Activated CD4-positive, CD25-positive, alpha-beta regulatory T cell (primary cell): Measurements from ENCODE around the gene NDUFAF3.

ENCODE experiments used
- DNase-seq, 4 experiments: peaks; one replicate each; lab custom pipeline; 2025; lab: John Stamatoyannopoulos, UW

Gene NDUFAF3

GRCh38 chr3:49021813-49022687 is at the start of gene NDUFAF3:
TSS of gene NDUFAF3 (plus strand) at chr3:49022121. CDS start at chr3:49022145, 24 bp downstream.
- DNase-seq: peak; percentile 84 to 87 (median 85)

DNA sequence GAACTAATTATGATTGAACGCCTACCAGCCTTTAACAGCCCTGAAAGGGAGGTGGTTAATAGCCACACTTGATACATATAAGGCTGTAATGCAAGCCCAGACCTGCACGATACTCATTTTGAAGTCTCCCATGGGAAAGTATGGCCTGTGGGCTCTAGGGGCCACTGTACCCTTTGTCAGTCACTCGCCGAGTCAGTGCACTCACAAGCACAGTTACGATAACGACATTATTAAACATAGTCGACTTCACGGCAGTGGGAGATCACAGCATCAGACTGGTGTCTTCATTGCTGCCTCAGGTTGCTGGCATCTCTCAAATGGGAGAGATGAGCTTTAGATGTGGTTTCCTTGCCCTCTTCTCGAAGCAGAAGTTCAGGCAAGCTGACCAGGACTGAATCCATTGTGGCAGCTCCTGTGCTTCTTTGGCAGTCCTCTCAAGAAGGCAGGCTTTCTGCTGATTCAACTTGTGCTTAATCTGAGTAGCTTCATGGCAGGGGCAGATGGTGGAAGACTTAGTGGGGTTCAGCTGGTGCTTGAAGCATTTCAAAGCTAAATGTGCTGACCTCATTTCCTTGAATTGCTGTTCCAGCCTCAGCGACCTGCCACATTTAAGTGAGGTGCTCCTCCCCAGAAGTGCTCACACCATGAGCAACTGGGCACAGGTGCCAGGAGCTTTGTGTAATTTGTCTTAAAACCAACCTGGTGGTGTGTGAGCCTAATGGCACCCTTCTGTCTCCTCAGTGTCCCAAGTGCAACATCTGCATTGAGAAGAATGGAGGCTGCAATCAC is 47.7 kb upstream of the NDUFAF3 start:
- no peak for DNase-seq

DNA sequence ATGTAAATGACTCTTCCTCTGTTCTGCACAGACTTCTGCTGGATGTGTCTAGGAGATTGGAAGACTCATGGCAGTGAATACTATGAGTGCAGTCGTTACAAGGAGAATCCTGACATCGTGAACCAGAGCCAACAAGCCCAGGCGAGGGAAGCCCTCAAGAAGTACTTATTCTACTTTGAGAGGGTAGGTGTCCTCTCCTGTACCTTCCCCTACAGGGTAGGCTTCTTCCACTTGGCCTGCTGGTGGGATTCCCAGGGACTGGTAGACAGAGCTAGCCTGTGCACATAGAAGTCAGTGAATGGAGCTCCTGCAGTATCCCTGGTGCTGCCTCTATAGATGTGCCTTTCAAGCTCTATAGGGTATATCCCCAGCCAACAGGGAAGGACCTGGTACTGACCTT is 42.5 kb upstream of the NDUFAF3 start:
- DNase-seq: no peak

DNA sequence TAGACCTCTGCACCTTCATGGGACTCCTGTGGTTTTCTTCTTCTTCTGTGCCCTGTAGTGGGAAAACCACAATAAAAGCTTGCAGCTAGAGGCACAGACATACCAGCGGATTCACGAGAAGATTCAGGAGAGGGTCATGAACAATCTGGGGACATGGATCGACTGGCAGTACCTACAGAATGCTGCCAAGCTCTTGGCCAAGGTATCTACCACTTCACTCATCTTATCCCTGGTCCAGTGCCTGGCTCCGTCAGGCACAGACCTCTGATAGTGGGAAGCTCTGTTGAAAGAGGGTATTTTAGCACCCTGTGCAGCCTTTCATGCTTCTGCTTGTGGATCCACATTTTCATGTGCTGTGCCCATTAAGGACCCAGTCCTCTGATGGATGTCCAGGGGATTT is 41.6 kb upstream of the NDUFAF3 start:
- DNase-seq: no peak

- no peak for DNase-seq
Observed at GRCh38 chr3:48982016-48982415, 39.9 kb upstream of the NDUFAF3 start.

GRCh38 chr3:48982686-48983085 is 39.2 kb upstream of the NDUFAF3 start:
- no peak for DNase-seq

DNA sequence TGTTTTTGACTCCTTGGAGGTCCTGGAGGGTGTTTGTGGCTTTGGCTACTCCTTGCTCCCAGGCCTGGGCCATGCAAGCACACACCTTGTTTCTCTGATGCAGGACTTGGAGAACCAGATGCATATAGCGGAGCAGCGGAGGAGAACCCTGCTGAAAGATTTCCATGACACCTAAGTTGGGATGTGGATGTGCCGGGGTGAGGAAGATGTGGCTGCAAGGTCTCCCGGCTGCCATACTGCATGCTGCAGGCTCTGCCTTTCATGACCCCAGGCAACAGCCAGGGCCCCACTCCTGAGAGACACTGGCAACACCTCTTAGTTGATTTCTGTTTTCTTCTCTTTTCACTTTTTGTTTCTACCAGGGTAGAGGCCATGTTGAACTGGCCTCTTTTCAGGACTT is 38.8 kb upstream of the NDUFAF3 start:
- no peak for DNase-seq

GRCh38 chr3:48984663-48985062 is 37.3 kb upstream of the NDUFAF3 start:
- DNase-seq: no peak

DNA sequence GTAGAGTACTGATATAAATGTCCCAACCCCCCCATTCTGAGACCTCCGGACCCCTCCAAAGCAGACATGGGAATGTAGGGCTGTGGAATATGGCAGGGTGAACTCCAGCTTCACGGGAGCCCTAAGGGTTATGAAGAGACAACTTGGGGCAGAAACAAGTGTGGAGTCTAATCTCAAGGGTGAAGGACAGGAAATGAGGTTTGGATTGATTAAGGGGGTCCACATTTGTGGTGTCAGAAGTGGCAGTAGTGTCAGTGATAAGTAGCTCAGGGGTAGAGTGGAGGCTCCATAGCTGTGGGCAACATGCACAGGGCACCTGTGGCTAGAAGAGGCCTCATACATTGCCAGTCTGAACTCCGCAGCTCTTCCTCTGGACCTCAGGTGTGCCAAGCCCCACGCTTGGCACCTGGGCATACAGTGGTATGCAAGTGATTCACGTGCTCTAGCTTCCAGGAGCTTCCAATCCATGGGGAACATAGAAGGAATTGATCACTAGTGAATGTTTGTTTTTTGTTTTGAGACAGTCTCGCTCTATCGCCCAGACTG is 36.0 kb upstream of the NDUFAF3 start:
- DNase-seq: no peak

DNA sequence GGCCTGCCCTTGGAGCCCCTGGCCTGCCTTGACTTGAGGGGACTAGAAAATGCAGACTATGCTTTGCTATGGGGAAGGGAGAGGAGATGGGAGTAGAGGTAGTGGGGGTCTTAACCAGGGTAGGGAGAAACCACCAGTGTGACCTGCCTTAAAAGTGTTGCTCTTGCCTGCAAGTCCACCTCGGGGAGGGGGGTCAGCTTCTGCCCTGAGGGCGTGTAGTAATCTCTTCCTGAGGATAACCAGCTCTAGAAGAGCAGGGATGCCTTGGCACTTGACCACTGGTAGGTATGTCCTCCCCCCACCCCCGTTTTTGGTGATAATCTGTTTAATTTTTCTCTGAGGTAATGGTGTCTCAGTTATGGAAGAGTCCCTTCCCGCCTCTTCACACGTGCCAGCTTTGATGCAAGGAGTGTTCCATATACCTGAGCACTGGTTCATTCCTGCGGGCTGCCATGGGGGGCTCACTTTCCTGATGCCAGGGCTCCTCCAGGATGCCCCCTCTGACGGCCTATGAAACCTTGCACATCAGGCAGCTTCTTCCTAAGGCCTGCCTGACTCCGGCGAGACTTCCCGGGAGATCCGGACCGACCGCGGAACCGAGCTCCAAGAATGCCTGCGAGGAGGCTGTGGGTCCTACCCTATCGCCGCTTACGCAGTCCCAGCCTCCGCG is 32.7 kb upstream of the NDUFAF3 start:
- no peak for DNase-seq

- peak; percentile 33 to 44 (median 41) for DNase-seq
Observed at GRCh38 chr3:48989796-48990635, 31.9 kb upstream of the NDUFAF3 start, which contains the start of gene P4HTM. TSS of gene P4HTM (plus strand) at chr3:48990241. CDS start at chr3:48990257, 16 bp downstream.

DNA sequence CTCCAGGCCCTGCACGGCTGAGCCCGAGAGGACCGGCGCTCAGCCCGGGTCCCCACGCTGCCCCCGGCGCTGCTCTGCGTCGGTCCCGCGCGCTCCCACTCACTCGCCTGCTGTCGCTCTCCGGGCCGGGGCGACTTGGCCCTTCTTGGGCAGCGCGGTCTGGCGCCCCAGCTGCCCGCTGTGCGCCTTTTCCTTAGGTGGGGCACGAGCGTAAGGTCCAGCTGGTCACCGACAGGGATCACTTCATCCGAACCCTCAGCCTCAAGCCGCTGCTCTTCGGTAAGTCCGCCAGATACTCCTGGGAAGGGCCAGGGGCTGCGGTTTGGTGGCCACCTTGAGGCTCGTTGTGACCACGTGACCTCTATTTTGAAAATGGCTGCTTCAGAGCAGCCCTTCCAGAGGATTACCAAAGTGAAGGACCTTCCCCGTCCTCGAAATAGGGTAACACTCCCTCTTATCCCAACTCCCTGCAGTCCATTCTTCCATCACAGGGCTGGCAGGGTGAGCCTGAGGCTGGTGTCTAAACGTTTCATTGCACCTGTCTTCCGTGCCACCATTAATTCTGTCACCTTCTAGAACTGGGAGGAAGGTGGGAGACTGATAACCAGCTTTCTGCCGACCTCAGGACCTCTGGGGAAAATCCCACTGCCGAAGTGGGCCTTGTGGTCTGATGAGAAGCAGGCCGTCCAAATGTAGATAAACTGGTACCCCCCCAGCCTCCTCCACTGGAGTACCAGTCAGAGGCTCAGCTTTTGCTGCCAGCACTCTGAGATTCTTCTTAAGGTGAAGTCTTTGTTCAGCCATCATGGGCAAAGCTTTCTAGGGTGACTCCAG is 31.1 kb upstream of the NDUFAF3 start:
- no peak for DNase-seq

GRCh38 chr3:48991851-48992545 is 29.9 kb upstream of the NDUFAF3 start:
- no peak for DNase-seq

DNA sequence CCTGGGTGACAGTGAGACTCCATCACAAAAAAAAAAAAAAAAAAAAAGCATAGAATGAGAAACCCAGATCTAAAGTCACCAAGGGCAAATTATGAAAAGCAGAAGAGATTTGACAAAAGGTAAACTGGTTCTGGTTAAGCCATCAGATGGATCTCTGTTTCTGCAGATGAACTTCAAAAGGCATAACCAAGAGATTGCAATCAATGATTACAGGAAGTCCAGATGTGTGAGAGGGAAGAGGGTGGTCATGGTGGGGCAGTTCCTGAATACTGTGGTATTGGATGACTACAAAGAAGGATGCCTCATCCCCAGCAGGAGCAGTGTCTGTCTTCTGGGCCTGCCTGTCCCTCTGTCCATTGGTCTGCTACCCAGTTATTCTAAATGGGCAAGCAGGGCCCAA is 28.1 kb upstream of the NDUFAF3 start:
- no peak for DNase-seq

- DNase-seq: no peak
Observed at GRCh38 chr3:48996640-48997039, 25.3 kb upstream of the NDUFAF3 start.

DNA sequence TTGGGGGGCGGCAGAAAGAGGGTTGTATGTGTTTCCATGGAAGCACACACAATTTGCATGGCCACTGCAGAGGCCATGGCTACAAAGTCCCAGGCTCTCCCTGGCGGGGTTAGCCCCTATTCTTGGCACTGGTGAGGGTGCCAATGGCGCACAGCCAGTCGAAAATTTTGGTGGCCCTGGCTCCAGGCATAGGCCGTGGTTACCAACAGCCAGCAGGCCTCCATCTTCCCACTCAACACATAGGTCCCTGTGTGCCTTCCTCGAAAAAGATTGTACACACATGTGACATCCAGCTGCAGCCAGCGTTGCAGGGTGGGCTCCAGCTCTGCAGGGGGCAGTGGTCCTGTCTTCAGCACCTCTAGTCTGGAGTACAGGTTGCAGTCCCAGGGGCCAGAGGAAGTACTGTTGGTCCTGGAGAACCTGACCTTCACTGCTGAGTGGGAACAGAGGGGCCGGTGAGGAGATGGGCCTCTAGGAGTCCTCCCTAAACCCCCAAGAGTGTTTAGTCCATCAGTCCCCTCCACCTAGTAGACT is 24.8 kb upstream of the NDUFAF3 start:
- DNase-seq: no peak

DNA sequence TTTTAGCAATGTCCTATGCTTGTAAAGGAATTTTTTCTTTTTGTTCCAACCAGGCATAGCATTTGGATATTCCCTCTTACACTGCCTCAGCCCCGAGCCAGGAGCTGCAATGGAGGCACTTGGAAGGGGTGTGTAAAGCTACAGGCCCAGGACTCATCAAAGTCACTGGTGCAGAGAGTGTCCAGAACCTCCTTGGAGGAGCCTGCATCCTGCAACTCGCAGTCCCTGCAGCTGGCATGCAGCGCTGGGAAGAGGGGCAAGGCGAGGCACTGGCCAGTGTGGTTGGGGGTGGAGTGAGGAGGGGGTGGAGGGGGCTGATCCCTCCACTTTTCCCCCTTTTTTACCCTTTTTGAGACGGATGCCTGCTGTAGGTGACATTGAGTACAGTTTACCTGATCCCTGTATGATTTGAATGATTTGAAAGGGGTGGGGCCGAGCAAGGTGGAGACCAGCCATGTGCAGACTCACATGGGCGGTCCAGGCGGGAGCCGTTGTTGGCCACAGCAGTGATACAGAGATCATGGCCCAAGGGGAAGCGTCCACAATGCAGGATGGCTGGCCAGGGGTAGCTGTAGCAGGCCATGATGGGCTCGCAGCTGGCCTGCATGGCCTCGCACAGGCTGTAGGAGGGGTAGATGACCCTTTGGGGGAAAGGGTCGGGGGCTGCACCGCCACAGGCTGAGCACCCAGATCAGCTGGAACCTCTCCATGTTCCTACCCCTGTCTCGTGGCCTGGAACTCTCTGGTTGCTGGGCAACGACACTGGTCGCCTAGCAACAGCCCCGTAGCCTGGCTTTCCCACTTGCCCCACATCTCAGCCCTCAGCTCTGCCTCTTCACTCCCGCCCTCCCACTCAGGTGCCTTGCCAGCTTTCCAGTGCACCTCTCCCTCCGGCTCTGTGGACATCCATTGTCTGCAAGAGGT is 23.9 kb upstream of the NDUFAF3 start:
- DNase-seq: no peak
